NCI-H2196 treated with DMSO at 0.1 percent for 48 hours (cell line): ENCODE data around the gene TPBG.
A peak's percentile ranks its signal among the peaks of the same experiment; 100 is the strongest.

Source experiments
- DNase-seq: peaks from one replicate; lab custom pipeline; 2025; ENCODE audit not compliant: unreplicated experiment; lab: John Stamatoyannopoulos, UW

TPBG gene

DNA sequence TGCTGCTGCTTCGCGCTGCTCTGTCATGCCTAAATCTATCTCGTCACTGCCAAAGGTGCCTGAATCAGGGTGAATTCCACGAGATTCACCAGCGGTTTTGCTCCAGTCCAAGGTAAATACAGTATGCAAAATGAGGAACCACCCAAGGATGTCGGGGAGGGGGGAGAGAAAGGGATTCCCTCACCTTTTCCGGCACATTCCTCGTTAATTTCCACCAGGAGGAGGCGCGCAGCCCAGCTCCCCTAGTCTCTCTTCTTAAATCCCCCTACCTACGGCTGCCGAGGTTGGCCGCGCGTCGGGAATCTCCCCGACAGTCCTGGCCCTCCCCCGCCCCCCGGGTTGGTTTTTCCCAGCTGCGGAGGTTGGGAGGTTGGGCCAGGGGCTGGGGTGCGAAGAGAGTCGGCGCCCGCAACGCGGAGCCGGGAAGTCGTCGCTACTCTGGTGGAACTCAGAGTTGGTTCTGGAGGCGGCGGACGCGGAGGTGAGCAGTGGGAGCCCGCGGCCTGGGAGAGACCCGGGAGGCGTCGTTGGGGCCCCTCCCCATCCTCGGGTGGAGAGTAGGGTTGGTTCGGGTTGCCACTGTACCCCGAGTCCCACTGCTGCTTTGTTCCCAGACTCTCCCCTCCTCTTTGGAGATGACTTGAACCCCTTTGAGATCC is at the start of gene TPBG:
Gene TPBG (plus strand): TSS at position 390 of the 659 bp plus-strand sequence. CDS start 1,145 bp downstream, outside the sequence.
- DNase-seq: peak; percentile 44

GRCh38 chr6:82322386-82322785 is 41.2 kb upstream of the TPBG start:
- no peak for DNase-seq

DNA sequence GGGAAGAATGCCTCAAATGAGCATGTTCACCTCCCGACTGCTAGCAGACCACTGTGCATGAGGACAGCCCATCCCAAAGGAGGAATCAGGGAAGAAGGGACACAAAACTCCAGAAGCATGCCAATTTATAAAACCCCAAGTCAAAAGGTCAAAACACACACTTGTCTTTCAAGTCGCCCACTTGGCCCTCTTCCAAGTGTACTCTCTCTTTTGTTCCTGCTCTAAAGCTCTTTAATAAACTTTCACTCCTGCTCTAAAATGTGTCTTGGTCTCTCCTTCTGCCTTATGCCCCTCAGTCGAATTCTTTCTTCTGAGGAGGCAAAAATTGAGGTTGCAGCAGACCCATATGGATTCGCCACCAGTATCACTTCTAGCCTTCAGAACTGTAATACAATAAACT is 33.9 kb upstream of the TPBG start:
- no peak for DNase-seq

- no peak for DNase-seq
These were observed 33.3 kb upstream of the TPBG start for GRCh38 chr6:82330171-82330804.

GRCh38 chr6:82331031-82331773 is 32.4 kb upstream of the TPBG start:
- DNase-seq: no peak

DNA sequence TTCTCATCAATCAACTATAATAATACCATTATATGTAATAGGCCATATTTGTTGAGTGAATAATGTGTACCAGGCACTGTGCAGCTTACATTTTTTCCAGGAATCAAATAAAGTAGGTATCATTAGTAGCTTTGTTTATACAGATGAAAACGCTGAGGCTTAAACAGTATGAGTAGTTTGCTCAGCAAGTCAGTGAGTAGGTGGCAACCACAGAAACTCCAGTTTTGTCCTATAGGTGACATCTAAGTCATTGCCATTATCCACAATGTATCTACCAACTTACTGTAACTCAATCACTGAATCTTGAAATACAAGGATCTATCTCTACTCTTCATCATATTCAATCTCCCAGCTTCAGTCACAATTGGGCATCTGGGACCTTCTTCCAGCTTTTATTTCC is 29.8 kb upstream of the TPBG start:
- no peak for DNase-seq

GRCh38 chr6:82337688-82338257 is 25.8 kb upstream of the TPBG start:
- DNase-seq: no peak

GRCh38 chr6:82348130-82348529 is 15.5 kb upstream of the TPBG start:
- no peak for DNase-seq

DNA sequence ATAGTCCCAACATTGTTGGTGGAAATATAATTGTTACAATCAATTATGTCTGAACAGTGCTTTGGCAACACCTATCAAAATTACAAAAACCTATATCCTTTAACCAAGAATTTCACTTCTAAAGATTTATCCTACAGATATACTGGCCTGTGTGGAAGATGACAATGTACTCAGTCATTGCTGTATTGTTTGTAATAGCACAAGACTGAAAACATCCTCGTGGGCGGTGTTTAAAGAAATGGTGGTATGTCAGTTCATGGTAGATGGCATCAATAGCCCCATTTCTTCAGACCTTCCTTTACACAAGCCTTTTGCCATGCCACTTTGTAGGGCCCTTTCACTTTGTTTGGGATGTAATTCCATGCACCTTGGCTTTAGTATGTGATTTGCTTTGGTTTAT is 9.8 kb upstream of the TPBG start:
- no peak for DNase-seq

GRCh38 chr6:82360552-82360951 is 3.1 kb upstream of the TPBG start:
- DNase-seq: no peak

DNA sequence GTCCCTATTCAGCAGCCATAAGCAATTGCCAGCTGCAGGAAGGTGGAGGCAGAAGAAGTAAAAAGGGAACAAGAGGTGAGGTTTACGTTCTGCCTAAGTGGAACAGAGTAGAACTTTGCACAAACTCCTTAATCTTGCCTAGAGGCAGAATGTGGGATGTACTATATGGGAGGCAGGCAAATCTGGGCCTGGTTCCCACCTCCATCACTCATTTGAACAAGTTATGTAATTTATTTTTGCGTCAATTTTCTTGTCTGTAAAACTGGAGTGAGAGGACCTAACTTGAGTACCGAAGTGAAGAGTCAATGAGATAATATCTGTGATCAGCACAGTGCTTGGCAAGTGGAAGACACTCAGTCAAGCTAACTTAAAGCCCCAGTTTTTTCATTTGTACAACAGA is 2.0 kb upstream of the TPBG start:
- no peak for DNase-seq

DNA sequence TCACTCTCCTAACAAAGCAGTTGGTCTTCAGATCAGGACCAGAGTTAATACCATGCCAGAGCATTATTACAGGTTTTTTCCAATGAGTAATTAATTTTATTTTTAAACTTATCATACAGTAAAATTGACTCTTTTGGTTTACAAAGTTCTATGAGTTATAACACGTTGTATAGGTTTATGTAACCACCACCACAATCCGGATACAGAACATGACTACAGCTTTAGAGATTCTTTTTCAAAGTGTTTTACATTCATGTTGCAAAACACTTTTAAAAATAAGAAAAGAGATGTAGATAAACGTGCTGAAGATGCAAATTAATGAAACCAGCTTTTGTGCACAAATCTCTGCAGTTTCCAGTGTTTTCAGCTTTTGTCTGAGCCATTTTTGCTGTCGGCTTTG is 1.5 kb upstream of the TPBG start:
- no peak for DNase-seq

- DNase-seq: no peak
These were observed 664 bp upstream of the TPBG start for GRCh38 chr6:82362878-82363427.

GRCh38 chr6:82364087-82365015 is 734 bp downstream of the TPBG start:
- no peak for DNase-seq

- no peak for DNase-seq
These were observed 1.6 kb downstream of the TPBG start for GRCh38 chr6:82365016-82365795.

- no peak for DNase-seq
These were observed 4.1 kb downstream of the TPBG start for GRCh38 chr6:82367704-82368103.

- DNase-seq: no peak
These were observed 7.2 kb downstream of the TPBG start for GRCh38 chr6:82370788-82371187.

GRCh38 chr6:82371799-82372546 is 8.4 kb downstream of the TPBG start:
- DNase-seq: no peak

GRCh38 chr6:82372656-82373055 is 9.0 kb downstream of the TPBG start:
- no peak for DNase-seq
